Prostate gland (tissue), 2 donors: ENCODE results near the gene PRRT3. TPM values are rescaled to one million over a fixed set of nuclear protein-coding genes. Genes with fewer than 3 reads are reported as not detected.

Experiments
- DNase-seq: peaks from one replicate; pipeline ENCODE4 v3.0.0-alpha.2; 2019; ENCODE audit warnings: low spot score
- H3K27ac ChIP-seq, 2 donors: fragments of 200-600 bp; sonication (generic); 2 replicates each; pipeline ENCODE4 v1.5.1; 2017 to 2019
- H3K27me3 ChIP-seq: fragments of 200-600 bp; sonication (generic); replicated peaks from 2 replicates; pipeline ENCODE4 v1.5.1; 2019; ENCODE audit not compliant: insufficient read depth
- H3K36me3 ChIP-seq, 2 donors: fragments of 200-600 bp; sonication (generic); 1 replicate in 1 of 2; 2 replicates in 1 of 2; pipeline versions ENCODE4 v1.5.1 to v1.8.1; 2017 to 2019
- H3K4me1 ChIP-seq: fragments of 200-600 bp; sonication (generic); replicated peaks from 2 replicates; pipeline ENCODE4 v1.5.1; 2019
- H3K4me3 ChIP-seq, 2 donors: fragments of 200-600 bp; sonication (generic); 2 replicates each; pipeline ENCODE4 v1.5.1; 2017 to 2019
- H3K9me3 ChIP-seq: fragments of 200-600 bp; sonication (generic); 2 replicates; pipeline ENCODE4 v1.5.1; 2017
- CTCF ChIP-seq, 4 experiments: fragments of 200-600 bp in 2 of 4; fragments of 450-650 bp in 2 of 4; sonication (generic) in 2 of 4; IDR thresholded peaks; 1 replicate in 3 of 4; 2 replicates in 1 of 4; pipeline ENCODE4 v1.5.1; 2016 to 2019; ENCODE audit warnings: antibody characterized with exemption in 4 of 4, mild to moderate bottlenecking in 2 of 4, moderate library complexity in 2 of 4
- POLR2A ChIP-seq: fragments of 450-650 bp; IDR thresholded peaks from one replicate; pipeline ENCODE4 v1.6.1; 2016; ENCODE audit warnings: antibody characterized with exemption, mild to moderate bottlenecking
- POLR2AphosphoS5 ChIP-seq: sonication (generic); formaldehyde crosslinking; IDR thresholded peaks from one replicate; pipeline ENCODE4 v1.6.1; 2017; ENCODE audit warnings: antibody characterized with exemption
- WGBS: methylation state at CpG from one replicate; pipeline ENCODE4 v1.1.5; 2018; 5-methylcytosine and 5-hydroxymethylcytosine counted together
- intact Hi-C: fragments of 100-400 bp; cut with DNase I; formaldehyde crosslinking; loops from one replicate; pipeline ENCODE4 v1.14.2; 2022
- total RNA-seq, 2 donors: library from RNA; depleted of rRNA; stranded (reverse); fragments of >200 nt; gene quantifications; one replicate each; pipeline ENCODE4 v1.1.0, GENCODE V29; 2016

PRRT3 gene
- total RNA-seq, 2 donors from 2014 or later: 8.9 to 10.1 TPM

- peak overlapping the region; percentile 39 to 41 for H3K4me3 ChIP-seq
- TF ChIP-seq POLR2A (no peak), CTCF (IDR thresholded peaks at IDR 0.05) (peak; percentile 22 to 73 (median 42)), POLR2AphosphoS5 (peak; percentile 4)
- peak overlapping the region; percentile 92 to 94 for H3K27ac ChIP-seq
- peaks cover 12% of the 10 kb centered on the region for H3K4me1 ChIP-seq
- WGBS: 5% methylated on average over 89 of the region's 99 CpGs
- intact Hi-C loops: loop anchor here (1.0 to 10.0 kb wide), 4 partner anchors 25 to 181 kb away; partner anchors contain the start of genes BRPF1 and JAGN1
- H3K36me3 ChIP-seq: no peaks in the 10 kb centered on the region
- H3K9me3 ChIP-seq: no peaks in the 10 kb centered on the region
- no peaks in the 10 kb centered on the region for H3K27me3 ChIP-seq
- peak; percentile 51 for DNase-seq
Observed at GRCh38 chr3:9915254-9916141, 36.7 kb downstream of the PRRT3 start.

GRCh38 chr3:9914559-9915253 is 37.5 kb downstream of the PRRT3 start:
- intact Hi-C loops: loop anchor here (2.0 to 10.0 kb wide), 2 partner anchors 24 to 180 kb away; partner anchors contain the start of genes BRPF1 and JAGN1
- no peak for DNase-seq
- H3K4me3 ChIP-seq: peak overlapping the region; percentile 39 to 41
- no peaks in the 10 kb centered on the region for H3K36me3 ChIP-seq
- H3K4me1 ChIP-seq: peaks cover 12% of the 10 kb centered on the region
- TF ChIP-seq CTCF (IDR thresholded peaks at IDR 0.05) (no peak), POLR2A (no peak)
- no peaks in the 10 kb centered on the region for H3K27me3 ChIP-seq
- H3K27ac ChIP-seq: peak overlapping the region; percentile 92 to 94
- WGBS: 20% methylated on average over 15 of the region's 15 CpGs
- H3K9me3 ChIP-seq: no peaks in the 10 kb centered on the region

GRCh38 chr3:9914011-9914410 is 38.2 kb downstream of the PRRT3 start:
- intact Hi-C loops: loop anchor here (2.0 to 10.0 kb wide), 2 partner anchors 23 to 179 kb away; partner anchors contain the start of genes BRPF1 and JAGN1
- WGBS: 25% methylated on average over 1 of the region's 1 CpG
- peak; percentile 24 for DNase-seq
- Histone ChIP-seq H3K4me1 (peaks cover 12% of the 10 kb centered on the region), H3K4me3 (no peak overlapping the region), H3K27ac (peak overlapping the region; percentile 92 to 94), H3K9me3 (no peaks in the 10 kb centered on the region), H3K36me3 (no peaks in the 10 kb centered on the region), H3K27me3 (no peaks in the 10 kb centered on the region)
- TF ChIP-seq POLR2AphosphoS5 (no peak), POLR2A (no peak), CTCF (IDR thresholded peaks at IDR 0.05) (no peak)

GRCh38 chr3:9913601-9914000 is 38.6 kb downstream of the PRRT3 start:
- Histone ChIP-seq H3K27me3 (no peaks in the 10 kb centered on the region), H3K27ac (peak overlapping the region; percentile 92 to 94), H3K4me1 (peaks cover 12% of the 10 kb centered on the region)

More at GRCh38 chr3:9913601-9914000, 38.6 kb downstream of the PRRT3 start:
- DNase-seq: peak; percentile 73
- TF ChIP-seq CTCF (IDR thresholded peaks at IDR 0.05) (no peak), POLR2A (no peak), POLR2AphosphoS5 (peak; percentile 36)
- Histone ChIP-seq H3K4me3 (no peak overlapping the region), H3K36me3 (no peaks in the 10 kb centered on the region), H3K9me3 (no peaks in the 10 kb centered on the region)
- intact Hi-C loops: loop anchor here (10.0 kb wide), 1 partner anchor 179 kb away; the partner anchor contains the start of gene BRPF1
- WGBS: 41% methylated on average over 5 of the region's 5 CpGs
